Right lobe of liver (tissue), 6 donors: ENCODE results near the gene C19orf38. TPM values are rescaled to one million over a fixed set of nuclear protein-coding genes. Genes with fewer than 3 reads are reported as not detected.

Source experiments
- ATAC-seq, 4 donors: fragments of 200-7000 bp; cut with Tn5 transposase; one replicate each; pipeline ENCODE4 v1.9.1; 2020; ENCODE audit warnings: mild to moderate bottlenecking in 4 of 4, moderate library complexity in 4 of 4
- DNase-seq, 3 donors: peaks; one replicate each; pipeline ENCODE4 v3.0.0-alpha.2; 2020
- H3K27ac ChIP-seq, 3 donors: fragments of 200-600 bp; one replicate each; pipeline ENCODE4 v1.8.0; 2022
- H3K27me3 ChIP-seq, 2 donors: fragments of 200-600 bp; one replicate each; pipeline ENCODE4 v1.8.0; 2022
- H3K36me3 ChIP-seq, 4 donors: fragments of 200-600 bp; sonication (generic) in 1 of 4; one replicate each; pipeline versions ENCODE4 v1.5.1 to v1.8.0; 2017 to 2022; ENCODE audit warnings: control low read depth in 1 of 4
- H3K4me1 ChIP-seq, 4 donors: fragments of 200-600 bp; sonication (generic) in 1 of 4; one replicate each; pipeline versions ENCODE4 v1.5.1 to v1.8.0; 2017 to 2022; ENCODE audit warnings: control low read depth in 1 of 4
- H3K4me3 ChIP-seq, 3 donors: fragments of 200-600 bp; one replicate each; pipeline ENCODE4 v1.8.0; 2022
- H3K9me3 ChIP-seq, 4 donors: fragments of 200-600 bp; sonication (generic) in 1 of 4; one replicate each; pipeline versions ENCODE4 v1.5.1 to v1.8.0; 2017 to 2022; ENCODE audit warnings: control low read depth in 1 of 4
- CTCF ChIP-seq, 4 donors: fragments of 200-600 bp in 3 of 4; fragments of 450-650 bp in 1 of 4; IDR thresholded peaks; one replicate each; pipeline versions ENCODE4 v1.5.1 to v1.8.0; 2016 to 2022; ENCODE audit warnings: antibody characterized with exemption in 4 of 4, mild to moderate bottlenecking in 2 of 4
- POLR2A ChIP-seq: fragments of 450-650 bp; IDR thresholded peaks from one replicate; pipeline ENCODE4 v1.6.1; 2017; ENCODE audit warnings: antibody characterized with exemption, mild to moderate bottlenecking
- WGBS: methylation state at CpG from one replicate; pipeline ENCODE4 v1.1.6; 2018; ENCODE audit warnings: low coverage, low lambda C conversion rate; ENCODE audit not compliant: insufficient coverage; ENCODE audit errors: missing lambda C conversion rate; 5-methylcytosine and 5-hydroxymethylcytosine counted together
- intact Hi-C, 2 donors: fragments of 100-400 bp; cut with DNase I; formaldehyde crosslinking; loops; one replicate each; pipeline versions ENCODE4 v1.11.2 to v1.14.1; 2022
- total RNA-seq, 6 experiments: library from RNA; depleted of rRNA in 2 of 6; stranded (reverse); fragments of >200 nt in 2 of 6; fragmentation: NEBNext Ultra II Directional in 3 of 6; extraction: Animal tissue kit (Norgen Biotek cat#: 25700) in 3 of 6; gene quantifications; one replicate each; pipeline versions ENCODE4 v1.1.0 to v1.2.4, GENCODE V29; 2016 to 2023
- donor health status: DM: no; HTN: yes; CAD: no.
- donor health status: DM: no; HTN: no; CAD: no.
- donor health status: DM: no; HTN: no; CAD: no.
- donor health status: DM: no; HTN: yes; CAD: no.
- donor health status: DM: no; HTN: yes; CAD: no.

C19orf38 gene
- total RNA-seq, 6 experiments from 2014 or later = 0.58 to 2.7 (median 1.4) TPM

- no peaks in the 10 kb centered on the region for H3K9me3 ChIP-seq
- no CpG with 5 or more reads among the region's 17 CpGs for WGBS
- H3K27ac ChIP-seq = no peak overlapping the region
- DNase-seq = no peak
- no peak overlapping the region for H3K4me3 ChIP-seq
- no peaks in the 10 kb centered on the region for H3K4me1 ChIP-seq
- intact Hi-C loops = no loop called here
- H3K27me3 ChIP-seq = no peaks in the 10 kb centered on the region
- no peak for TF ChIP-seq POLR2A
- TF ChIP-seq CTCF (IDR thresholded peaks at IDR 0.05) = no peak
- H3K36me3 ChIP-seq = peaks cover 0 to 32% (median 0%) of the 10 kb centered on the region in 4 donors
- no peak for ATAC-seq
Measured at GRCh38 chr19:10811391-10812111, 36.7 kb upstream of the C19orf38 start.

- no peak overlapping the region for H3K4me3 ChIP-seq
- no peaks in the 10 kb centered on the region for H3K4me1 ChIP-seq
- H3K27me3 ChIP-seq = no peaks in the 10 kb centered on the region
- WGBS = no CpG with 5 or more reads among the region's 19 CpGs
- DNase-seq = no peak
- intact Hi-C loops = no loop called here
- H3K27ac ChIP-seq = no peak overlapping the region
- H3K9me3 ChIP-seq = no peaks in the 10 kb centered on the region
- TF ChIP-seq POLR2A (no peak), CTCF (IDR thresholded peaks at IDR 0.05) (no peak)
- no peak for ATAC-seq
- peaks cover 0 to 34% (median 0%) of the 10 kb centered on the region in 4 donors for H3K36me3 ChIP-seq
Measured at GRCh38 chr19:10812196-10812595, 36.0 kb upstream of the C19orf38 start.

- DNase-seq (no peak), ATAC-seq (peak; percentile 46 to 67 (median 59))
- Histone ChIP-seq H3K27me3 (no peaks in the 10 kb centered on the region), H3K9me3 (no peaks in the 10 kb centered on the region), H3K4me1 (no peaks in the 10 kb centered on the region), H3K36me3 (peaks cover 0 to 34% (median 0%) of the 10 kb centered on the region in 4 donors), H3K27ac (peak overlapping the region in 2 of 3 donors; percentile 29 to 51), H3K4me3 (no peak overlapping the region)
- WGBS = 52% methylated on average over 5 of the region's 9 CpGs
- TF ChIP-seq POLR2A (no peak), CTCF (IDR thresholded peaks at IDR 0.05) (no peak)
- intact Hi-C loops = no loop called here
Measured at GRCh38 chr19:10812902-10813404, 35.3 kb upstream of the C19orf38 start.

GRCh38 chr19:10815007-10815536, 33.1 kb upstream of the C19orf38 start:
- intact Hi-C loops = no loop called here
- DNase-seq (no peak), ATAC-seq (no peak)
- H3K9me3 ChIP-seq = no peaks in the 10 kb centered on the region
- H3K4me3 ChIP-seq = no peak overlapping the region
- H3K4me1 ChIP-seq = no peaks in the 10 kb centered on the region
- H3K27me3 ChIP-seq = no peaks in the 10 kb centered on the region
- TF ChIP-seq POLR2A (no peak), CTCF (IDR thresholded peaks at IDR 0.05) (no peak)
- WGBS = 86% methylated on average over 7 of the region's 9 CpGs
- H3K36me3 ChIP-seq = peaks cover 0 to 25% (median 0%) of the 10 kb centered on the region in 4 donors
- H3K27ac ChIP-seq = no peak overlapping the region
